Pons (tissue), 1 donor: ENCODE data around the gene EIF3A.
"Not testable (repeated sequence)": the region's sequence is repeated elsewhere in the genome, so short reads cannot be mapped to it uniquely, and the experiment has no call there.

Source experiments
- DNase-seq: peaks from one replicate; pipeline ENCODE4 v3.0.0-alpha.2; 2016; ENCODE audit warnings: low spot score

Gene EIF3A, protein sequence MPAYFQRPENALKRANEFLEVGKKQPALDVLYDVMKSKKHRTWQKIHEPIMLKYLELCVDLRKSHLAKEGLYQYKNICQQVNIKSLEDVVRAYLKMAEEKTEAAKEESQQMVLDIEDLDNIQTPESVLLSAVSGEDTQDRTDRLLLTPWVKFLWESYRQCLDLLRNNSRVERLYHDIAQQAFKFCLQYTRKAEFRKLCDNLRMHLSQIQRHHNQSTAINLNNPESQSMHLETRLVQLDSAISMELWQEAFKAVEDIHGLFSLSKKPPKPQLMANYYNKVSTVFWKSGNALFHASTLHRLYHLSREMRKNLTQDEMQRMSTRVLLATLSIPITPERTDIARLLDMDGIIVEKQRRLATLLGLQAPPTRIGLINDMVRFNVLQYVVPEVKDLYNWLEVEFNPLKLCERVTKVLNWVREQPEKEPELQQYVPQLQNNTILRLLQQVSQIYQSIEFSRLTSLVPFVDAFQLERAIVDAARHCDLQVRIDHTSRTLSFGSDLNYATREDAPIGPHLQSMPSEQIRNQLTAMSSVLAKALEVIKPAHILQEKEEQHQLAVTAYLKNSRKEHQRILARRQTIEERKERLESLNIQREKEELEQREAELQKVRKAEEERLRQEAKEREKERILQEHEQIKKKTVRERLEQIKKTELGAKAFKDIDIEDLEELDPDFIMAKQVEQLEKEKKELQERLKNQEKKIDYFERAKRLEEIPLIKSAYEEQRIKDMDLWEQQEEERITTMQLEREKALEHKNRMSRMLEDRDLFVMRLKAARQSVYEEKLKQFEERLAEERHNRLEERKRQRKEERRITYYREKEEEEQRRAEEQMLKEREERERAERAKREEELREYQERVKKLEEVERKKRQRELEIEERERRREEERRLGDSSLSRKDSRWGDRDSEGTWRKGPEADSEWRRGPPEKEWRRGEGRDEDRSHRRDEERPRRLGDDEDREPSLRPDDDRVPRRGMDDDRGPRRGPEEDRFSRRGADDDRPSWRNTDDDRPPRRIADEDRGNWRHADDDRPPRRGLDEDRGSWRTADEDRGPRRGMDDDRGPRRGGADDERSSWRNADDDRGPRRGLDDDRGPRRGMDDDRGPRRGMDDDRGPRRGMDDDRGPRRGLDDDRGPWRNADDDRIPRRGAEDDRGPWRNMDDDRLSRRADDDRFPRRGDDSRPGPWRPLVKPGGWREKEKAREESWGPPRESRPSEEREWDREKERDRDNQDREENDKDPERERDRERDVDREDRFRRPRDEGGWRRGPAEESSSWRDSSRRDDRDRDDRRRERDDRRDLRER (N-terminal part only)

DNA sequence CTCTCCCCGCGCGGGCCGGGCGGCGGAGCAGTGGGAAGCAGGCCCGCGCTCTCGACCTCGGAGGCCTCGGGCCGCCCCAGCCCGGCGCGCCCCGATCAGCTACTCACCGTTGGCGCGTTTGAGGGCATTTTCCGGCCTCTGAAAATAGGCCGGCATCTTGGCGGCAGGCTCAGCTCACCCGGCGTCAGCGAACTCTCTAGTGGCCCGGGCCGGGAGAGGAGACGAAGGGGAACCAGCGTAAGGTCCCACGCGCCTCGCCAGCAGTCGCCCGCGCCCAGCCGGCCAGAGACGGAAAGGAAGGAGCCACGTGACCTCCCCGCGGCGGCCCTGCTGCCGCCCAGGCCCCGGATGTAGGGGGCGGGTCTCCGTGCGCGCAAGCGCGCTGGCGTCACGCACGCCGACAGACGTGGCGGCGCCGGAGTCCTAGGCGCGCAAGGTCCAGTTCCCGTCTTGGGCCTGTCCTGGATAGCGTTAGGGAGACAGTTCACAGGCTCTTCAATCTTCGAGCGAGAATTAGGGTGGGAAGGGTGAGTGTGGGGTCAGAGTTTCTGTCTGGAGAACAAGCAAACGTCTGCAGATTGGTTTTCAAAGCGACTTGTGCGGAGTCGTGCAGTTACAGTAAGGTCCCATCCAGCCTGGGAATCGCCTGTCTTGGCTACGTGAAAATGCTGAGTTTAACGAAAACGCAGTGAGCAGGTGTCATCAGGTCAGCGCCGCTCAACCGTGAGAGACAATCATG, at the start of gene EIF3A:
TSS of gene EIF3A (minus strand) at position 297 of the 739 bp plus-strand sequence. CDS start at position 156, 141 bp downstream.
- peak; percentile 89 for DNase-seq

DNA sequence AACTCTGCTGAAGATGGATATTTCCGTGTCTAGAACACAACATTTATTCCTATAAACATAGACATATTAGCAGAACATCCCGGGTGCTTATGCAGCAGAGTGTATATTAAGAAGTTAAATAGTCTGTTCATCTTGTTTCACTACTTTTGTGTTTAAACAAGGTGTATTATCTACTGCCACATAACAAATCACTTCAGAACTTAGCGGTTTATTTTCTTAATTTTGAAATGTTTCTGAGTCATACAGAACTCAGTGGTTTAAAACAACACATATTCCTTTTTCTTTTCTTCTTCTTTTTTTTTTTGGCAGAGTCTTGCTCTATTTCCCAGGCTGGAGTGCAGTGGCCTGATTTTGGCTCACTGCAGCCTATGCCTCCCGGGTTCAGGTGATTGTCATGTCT, 49.1 kb upstream of the EIF3A start:
- DNase-seq = no peak

DNA sequence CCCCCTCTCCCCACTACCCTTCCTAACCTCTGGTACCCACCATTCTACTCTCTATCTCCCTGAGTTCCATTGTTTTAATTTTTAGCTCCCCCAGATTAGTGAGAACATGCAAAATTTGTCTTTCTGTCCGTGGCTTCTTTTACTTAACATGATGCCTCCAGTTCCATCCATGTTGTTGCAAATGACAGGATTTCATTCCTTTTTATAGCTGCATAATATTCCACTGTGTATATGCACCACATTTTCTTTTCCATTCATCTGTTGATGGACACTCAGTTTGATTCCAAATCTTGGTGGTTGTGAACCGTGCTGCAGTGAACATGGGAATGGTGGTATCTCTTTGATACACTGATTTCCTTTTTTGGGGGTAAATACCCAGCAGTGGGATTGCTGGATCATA, 45.3 kb upstream of the EIF3A start:
- no peak for DNase-seq

DNA sequence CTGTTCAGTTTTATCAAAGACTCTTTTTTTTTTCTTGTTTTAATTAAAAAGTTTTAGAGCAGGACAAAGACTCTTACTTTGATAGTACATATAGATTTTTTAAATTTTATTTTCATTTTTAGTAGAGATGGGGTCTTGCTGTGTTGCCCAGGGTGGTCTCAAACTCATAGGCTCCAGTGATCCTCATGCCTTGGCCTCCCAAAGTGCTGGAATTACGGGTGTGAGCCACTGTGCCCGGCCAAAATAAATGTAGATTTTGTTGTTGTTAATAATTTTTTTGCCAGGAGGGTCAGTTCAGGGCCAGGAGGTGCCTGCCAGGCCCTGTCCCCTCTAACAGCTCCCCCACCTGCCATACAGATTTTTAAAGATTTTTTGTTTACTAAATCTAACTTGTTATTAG, 40.3 kb upstream of the EIF3A start:
- DNase-seq = no peak

DNA sequence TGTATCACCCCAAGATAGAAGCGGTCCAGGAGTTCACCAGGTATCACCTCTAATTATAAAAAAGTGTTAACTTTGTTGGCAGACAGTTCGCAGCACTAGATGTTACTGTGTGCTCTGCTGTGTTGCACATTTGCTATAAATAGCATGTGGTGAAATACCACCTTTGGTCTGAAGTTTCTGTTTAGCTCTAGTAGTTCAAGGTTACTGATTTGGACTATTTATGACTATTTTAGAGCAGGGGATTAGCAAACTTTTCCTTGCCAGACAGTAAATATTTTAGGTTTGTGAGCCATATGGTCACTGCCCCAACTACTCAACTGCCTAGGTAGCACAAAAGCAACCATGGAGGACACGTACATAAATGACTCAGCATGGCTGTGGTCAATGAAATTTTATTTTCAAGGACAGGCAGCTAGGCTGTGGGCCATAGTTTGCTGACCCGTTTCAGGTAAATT, 39.8 kb upstream of the EIF3A start:
- no peak for DNase-seq

DNA sequence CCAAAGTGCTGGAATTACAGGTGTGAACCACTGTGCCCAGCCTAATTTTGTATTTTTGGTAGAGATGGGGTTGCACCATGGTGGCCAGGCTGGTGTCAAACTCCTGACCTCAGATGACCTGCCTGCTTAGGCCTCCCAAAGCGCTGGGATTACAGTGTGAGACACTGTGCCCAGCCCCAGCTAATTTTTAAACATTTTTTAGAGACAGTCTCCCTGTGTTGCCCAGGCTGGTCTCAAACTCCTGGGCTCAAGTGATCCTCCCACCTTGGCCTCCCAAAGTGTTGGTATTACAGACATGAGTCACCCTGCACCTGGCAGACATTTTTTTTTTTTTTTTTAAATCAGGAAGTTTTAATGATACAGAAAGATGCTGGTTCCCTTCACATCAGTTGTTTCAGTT, 38.8 kb upstream of the EIF3A start:
- no peak for DNase-seq

DNA sequence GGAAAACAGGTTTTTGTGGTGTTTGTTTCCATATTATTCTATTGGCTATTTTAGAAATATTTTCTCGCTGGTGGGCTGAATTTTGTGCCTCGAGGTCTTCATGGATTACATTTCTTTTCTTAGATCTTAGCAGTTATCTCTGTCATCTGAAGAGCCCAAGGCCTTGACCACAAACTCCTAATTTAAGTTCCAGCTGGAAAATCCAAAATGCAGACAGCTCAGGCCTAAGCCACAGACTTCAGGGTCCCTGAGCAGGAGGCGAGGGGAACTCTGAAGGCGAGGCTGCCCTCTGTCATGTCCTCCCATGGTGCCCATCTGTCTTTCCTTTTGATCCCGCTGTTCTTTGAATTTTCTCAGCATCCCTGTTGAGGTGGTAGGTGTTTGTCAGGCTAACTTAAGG, 37.6 kb upstream of the EIF3A start:
- DNase-seq = no peak

DNA sequence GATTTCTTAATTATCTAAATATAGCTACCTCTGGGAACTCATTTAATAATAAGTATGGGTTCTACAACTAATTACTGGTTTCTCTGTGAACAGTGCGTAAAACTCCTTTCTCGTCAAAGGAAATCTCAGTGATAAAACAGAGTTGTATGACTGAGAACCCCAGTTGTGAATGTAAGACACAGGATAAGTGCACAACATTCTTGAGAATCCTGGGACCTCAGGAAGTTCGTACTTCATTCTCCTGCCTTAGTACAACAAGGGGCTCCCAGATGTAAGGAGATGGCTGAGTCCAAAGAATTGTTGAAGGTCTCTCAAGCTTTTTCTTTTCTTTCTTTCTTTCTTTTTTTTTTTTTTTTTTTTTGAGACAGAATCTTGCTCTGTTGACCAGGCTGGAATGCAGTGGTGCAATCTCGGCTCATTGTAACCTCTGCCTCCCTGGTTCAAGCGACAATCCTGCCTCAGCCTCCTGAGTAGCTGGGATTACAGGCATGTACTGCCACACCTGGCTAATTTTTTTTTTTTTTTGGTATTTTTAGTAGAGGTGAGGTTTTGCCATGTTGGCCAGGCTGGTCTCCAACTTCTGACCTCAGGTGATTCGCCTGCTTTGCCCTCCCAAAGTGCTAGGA, 35.8 kb upstream of the EIF3A start:
- DNase-seq = no peak

DNA sequence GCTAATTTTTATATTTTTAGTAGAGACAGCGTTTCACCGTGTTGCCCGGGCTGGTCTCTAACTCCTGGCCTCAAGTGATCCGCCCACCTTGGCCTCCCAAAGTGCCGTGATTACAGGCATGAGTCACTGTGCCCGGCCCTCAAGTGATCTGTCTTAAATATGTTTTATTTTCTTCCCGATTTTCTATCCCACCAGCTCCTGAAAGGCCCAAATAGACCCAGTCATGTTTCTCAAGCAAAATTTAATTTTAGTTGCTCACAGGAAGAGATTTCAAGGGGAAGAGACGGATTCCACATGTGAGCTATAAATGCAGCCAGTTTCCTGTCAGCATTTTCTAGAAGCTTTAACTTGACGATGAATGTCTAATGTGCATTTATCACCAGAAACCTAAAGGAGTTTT, 35.3 kb upstream of the EIF3A start:
- DNase-seq = no peak

DNA sequence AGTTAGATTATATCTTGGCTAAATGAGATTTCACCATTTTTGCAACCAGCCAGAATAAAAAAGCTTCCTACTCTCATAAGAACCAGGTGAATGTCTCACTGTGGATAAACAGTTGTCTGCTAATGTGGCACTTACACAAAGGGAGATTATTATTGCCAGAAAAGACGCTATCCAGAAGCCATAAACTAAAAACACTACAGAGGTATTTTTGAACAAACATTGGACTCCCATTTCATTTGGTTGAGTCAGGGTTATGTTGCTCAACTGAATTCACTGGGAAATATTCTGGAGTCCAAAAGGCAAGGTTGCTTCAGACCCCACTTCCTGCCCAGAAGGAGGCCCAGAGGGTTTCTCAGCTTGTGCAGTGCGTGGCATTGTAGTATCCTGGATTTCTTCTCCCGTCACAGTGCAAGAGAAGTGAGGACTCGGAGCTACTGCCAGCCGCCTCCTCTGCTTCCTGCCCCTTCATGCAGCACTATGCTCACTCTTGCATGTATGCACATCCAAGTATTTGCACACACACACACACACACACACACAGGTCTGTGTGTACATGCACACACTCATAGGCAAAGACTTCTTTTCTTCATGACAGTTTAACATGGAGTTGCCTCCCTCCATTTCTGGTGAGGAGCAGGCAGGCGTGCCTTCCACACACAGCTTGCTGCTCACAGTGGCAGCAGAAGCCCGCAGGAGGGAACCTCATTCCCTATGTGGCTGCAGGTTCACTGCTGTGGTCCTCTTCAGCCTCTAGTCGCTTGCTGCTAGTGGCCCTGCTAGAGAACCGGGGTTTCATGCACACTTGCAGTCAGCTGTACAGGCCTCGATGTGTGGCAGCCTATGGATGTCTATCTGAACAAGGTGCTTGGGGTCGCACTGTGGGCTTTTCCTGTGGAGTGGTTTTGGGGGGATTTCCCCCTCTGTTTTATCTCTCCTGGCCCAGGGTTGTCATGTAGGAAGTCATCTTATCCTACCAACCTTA, 33.4 kb upstream of the EIF3A start:
- no peak for DNase-seq

DNA sequence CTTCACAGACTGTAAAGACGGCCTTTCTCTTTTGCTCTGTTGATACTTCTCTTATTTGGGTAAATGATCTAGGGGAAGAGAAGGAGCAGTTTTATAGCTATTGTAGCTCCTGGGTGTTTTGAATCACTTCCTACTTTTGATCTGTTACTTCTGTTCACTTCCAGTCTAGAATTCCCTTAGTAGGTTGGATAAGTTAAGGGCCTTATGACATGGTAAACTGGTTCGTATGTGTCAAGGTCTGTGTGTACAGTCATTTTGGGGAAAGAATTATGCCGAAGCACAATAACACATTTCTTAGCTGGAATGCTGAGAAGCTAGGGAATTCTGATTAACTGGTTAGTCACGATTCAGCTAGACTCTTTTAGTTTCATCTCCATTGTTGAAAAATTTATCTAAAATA, 31.4 kb upstream of the EIF3A start:
- DNase-seq = no peak

DNA sequence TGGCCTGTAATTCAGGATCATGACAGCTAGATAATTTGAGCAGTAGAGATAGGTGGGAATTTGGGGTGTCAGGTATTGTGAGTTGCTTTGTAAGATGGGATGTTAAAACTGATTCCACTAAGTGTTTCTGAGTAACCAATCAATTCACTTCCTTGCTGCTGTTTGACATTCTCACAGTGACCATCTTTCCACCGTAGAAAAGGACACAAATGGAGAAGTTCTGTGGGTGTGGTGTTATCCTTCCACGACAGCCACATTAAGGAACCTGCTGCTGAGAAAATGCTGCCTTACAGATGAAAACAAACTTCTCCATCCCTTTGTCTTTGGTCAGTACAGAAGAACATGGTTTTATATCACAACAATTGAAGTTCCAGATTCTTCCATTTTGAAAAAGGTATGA, 27.2 kb upstream of the EIF3A start:
- DNase-seq = not testable (repeated sequence)

DNA sequence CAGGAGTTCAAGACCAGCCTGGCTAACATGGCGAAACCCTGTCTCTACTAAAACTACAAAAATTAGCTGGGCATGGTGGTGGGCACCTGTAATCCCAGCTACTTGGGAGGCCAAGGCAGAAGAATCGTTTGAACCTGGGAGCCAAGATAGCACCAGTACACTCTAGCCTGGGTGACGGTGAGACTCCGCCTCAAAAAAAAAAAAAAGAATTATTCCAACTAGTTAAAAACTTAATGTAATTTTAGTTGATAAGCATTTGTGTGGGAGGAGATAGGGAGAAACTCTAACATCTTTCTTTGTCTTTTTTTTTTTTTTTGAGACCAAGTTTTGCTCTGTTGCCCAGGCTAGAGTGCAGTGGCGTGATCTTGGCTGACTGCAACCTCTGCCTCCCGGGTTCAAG, 26.5 kb upstream of the EIF3A start:
- not testable (repeated sequence) for DNase-seq

DNA sequence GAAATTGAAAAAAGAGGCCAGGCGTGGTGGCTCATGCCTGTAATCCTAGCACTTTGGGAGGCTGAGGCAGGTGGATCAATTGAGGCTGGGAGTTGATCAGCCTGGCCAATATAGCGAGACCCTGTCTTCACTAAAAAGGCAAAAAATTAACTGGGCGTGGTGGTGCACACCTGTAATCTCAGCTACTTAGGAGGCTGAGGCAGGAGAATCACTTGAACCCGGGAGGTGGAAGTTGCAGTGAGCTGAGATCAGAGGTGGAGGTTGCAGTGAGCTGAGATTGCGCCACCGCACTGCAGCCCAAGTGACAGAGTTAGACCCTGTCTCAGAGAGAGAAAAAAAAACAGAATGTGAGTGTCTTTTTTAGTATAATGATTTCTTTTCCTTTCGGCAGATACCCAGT, 25.3 kb upstream of the EIF3A start:
- DNase-seq = not testable (repeated sequence)

DNA sequence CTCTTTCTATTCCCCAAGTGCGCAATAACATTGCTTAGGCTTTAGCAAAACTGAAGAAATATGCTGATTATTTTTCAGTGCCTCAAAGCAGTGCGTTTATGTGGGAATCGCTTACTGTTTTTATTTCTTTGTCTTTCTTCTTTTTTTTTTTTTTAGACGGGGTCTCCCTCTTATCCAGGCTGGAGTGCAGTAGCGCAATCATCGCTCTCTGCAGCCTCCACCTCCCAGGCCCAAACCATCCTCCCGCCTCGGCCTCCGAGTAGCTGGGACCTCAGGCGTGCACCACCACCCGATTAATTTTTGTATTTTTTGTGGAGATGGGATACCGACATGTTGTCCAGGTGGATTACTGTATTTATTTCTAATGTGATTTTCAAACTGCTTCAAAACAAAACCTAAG, 24.5 kb upstream of the EIF3A start:
- no peak for DNase-seq

DNA sequence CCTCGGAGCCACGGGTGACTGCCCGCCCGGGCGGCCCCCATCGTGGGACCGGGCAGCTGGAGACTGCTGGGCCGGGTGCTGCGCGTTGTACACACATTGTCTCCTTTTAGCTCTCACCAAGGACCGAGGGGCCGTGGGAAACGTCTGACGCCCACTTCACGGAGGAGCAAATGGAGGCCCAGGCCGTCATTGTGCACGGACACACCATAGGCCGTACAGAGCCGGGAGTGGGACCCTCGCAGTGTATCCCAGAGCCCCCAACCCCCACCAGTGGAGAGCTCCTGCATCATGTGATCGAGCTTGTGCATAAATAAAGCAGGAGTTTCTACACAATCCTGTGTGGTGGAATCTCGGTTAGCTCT, 24.0 kb upstream of the EIF3A start:
- DNase-seq = no peak

DNA sequence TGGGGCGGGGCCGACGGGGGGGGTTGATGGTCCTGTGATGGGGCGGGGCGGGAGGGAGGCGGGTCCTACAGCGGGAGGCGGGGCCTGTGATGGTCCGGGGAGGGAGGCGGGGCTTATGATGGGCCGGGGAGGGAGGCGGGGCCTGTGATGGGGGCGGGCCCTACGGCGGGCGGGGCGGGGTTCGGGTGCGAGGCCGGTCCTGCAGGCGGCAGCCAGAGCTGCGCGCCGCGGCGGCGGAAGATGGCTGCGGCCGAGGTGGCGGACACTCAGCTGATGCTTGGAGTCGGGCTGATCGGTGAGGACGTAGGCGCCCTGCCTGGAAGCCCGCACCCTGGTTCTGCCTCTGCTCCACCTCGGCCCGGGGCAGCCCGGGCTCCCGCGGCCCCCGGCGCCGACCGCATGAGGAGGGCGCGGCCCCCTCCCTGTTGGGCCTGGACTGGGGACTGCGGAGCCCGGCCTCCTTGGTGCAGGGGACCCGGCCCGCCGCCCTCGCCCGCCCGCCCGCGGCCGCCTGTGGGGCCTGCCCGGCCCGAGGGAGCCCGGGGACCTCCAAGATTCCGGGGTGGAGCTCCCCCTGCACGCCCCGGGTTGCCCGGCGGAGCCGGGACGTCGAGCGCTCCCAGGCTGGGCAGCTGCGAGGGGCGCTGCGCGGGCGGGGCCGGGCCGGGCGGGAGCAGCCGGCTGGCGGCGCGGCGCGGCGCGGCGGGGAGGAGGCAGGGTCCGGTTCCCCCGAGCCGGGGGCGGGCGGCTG, 23.5 kb upstream of the EIF3A start, which contains the start of gene DENND10:
TSS of gene DENND10 (plus strand) at position 211 of the 751 bp plus-strand sequence. CDS start at position 241, 30 bp downstream.
- DNase-seq = peak; percentile 65

DNA sequence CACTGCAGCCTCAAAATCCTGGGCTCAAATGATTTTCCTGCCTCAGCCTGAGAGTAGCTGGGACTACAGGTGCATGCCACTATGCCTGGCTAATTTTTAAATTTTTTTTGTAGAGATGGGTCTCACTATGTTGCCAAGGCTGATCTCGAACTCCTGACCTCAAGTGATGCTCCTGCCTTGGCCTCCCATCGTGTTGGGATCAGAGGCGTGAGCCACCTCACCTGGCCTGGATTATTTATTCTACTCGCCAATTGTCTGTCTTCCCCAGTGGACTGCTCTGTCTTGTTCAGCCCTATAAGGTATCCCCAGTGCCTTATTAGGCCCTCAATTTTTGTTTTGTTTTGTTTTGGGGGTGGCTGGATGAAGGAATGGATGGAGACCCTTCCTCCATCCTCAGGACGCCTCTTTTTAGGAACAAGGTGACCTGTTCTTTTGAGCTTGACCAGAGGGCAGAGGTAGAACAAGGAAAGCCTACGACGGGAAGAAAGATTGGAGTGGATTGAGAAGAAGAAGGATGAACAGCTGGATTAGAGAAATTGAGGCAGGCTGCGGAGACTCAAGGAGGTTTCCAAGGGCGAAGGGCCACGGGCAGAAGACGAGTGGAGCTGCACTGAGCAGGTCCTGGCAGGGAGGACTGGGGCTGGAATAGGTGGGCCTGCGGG, 22.8 kb upstream of the EIF3A start:
- peak; percentile 36 for DNase-seq
